OCI-LY1 (cell line): ENCODE measurements around the gene CRMP1.

ENCODE experiments used
- H2AFZ ChIP-seq: fragments of 200-600 bp; sonication (generic), shearing (Covaris generic); 2 replicates; pipeline ENCODE4 v1.6.0; 2014; ENCODE audit warnings: antibody characterized with exemption, mild to moderate bottlenecking, low read length
- H3F3A ChIP-seq: fragments of 200-600 bp; sonication (generic), shearing (Covaris generic); 2 replicates; pipeline ENCODE4 v1.6.0; 2014; ENCODE audit warnings: mild to moderate bottlenecking, antibody characterized with exemption, low read length, moderate library complexity; ENCODE audit not compliant: insufficient read depth
- H3K27ac ChIP-seq: fragments of 200-600 bp; sonication (generic); 2 replicates; pipeline ENCODE4 v1.5.1; 2014; ENCODE audit warnings: low read length, mixed run types, mild to moderate bottlenecking, low read depth; ENCODE audit not compliant: poor library complexity, severe bottlenecking
- H3K27me3 ChIP-seq: fragments of 200-600 bp; sonication (generic); 2 replicates; pipeline ENCODE4 v1.6.0; 2014; ENCODE audit warnings: antibody characterized with exemption, mild to moderate bottlenecking, low read length, moderate library complexity; ENCODE audit not compliant: insufficient read depth
- H3K36me3 ChIP-seq: fragments of 200-600 bp; sonication (generic); 2 replicates; pipeline ENCODE4 v1.6.1; 2014; ENCODE audit warnings: mild to moderate bottlenecking, antibody characterized with exemption, low read length, moderate library complexity, mixed read lengths; ENCODE audit not compliant: insufficient read depth
- H3K4me1 ChIP-seq: fragments of 200-600 bp; sonication (generic); 2 replicates; pipeline ENCODE4 v1.5.1; 2014; ENCODE audit warnings: mild to moderate bottlenecking, low read length, moderate library complexity; ENCODE audit not compliant: insufficient read depth, severe bottlenecking
- H3K4me2 ChIP-seq: fragments of 200-600 bp; sonication (generic), shearing (Covaris generic); 2 replicates; pipeline ENCODE4 v1.6.1; 2014; ENCODE audit warnings: low read length
- H3K4me3 ChIP-seq: fragments of 200-600 bp; sonication (generic); 2 replicates; pipeline ENCODE4 v1.5.1; 2014; ENCODE audit warnings: low read length, low read depth, mild to moderate bottlenecking, mixed read lengths; ENCODE audit not compliant: poor library complexity, severe bottlenecking
- H3K79me2 ChIP-seq: fragments of 200-600 bp; shearing (Covaris generic); 2 replicates; pipeline ENCODE4 v1.6.1; 2016; ENCODE audit warnings: mixed run types, low read length, mixed read lengths; ENCODE audit not compliant: insufficient read depth
- H3K9ac ChIP-seq: fragments of 200-600 bp; sonication (generic), shearing (Covaris generic); 2 replicates; pipeline ENCODE4 v1.6.1; 2014; ENCODE audit warnings: mild to moderate bottlenecking, low read length, mixed read lengths
- H3K9me2 ChIP-seq: fragments of 200-600 bp; sonication (generic), shearing (Covaris generic); 2 replicates; pipeline ENCODE4 v1.6.1; 2014; ENCODE audit warnings: low read depth, mild to moderate bottlenecking, low read length, mixed read lengths
- H3K9me3 ChIP-seq: fragments of 200-600 bp; shearing (Covaris generic); 2 replicates; pipeline ENCODE4 v1.6.1; 2014; ENCODE audit warnings: low read length, mixed read lengths
- H4K20me1 ChIP-seq: fragments of 200-600 bp; sonication (generic), shearing (Covaris generic); 2 replicates; pipeline ENCODE4 v1.6.0; 2016; ENCODE audit warnings: mild to moderate bottlenecking, low read length; ENCODE audit not compliant: insufficient read depth
- CTCF ChIP-seq: fragments of 200-600 bp; sonication (generic), shearing (Covaris generic); IDR thresholded peaks from 2 replicates; pipeline ENCODE4 v1.5.1; 2017; ENCODE audit warnings: mild to moderate bottlenecking, antibody characterized with exemption, low read length, moderate library complexity, mixed read lengths
- EZH2 ChIP-seq: fragments of 200-600 bp; sonication (generic), shearing (Covaris generic); IDR thresholded peaks from 2 replicates; pipeline ENCODE4 v1.8.0; 2017; ENCODE audit warnings: borderline replicate concordance, mixed run types, mild to moderate bottlenecking, antibody characterized with exemption, low read length, moderate library complexity, mixed read lengths

CRMP1 gene

GRCh38 chr4:5824635-5825034 lies 68.3 kb downstream of the CRMP1 start:
- no peaks in the 10 kb centered on the region for H3K9me2 ChIP-seq
- no peak overlapping the region for H3K4me3 ChIP-seq
- no peak overlapping the region for H3K27ac ChIP-seq
- no peak overlapping the region for H2AFZ ChIP-seq
- H3F3A ChIP-seq: no peaks in the 10 kb centered on the region
- H3K27me3 ChIP-seq: no peaks in the 10 kb centered on the region
- H4K20me1 ChIP-seq: no peaks in the 10 kb centered on the region
- H3K79me2 ChIP-seq: no peaks in the 10 kb centered on the region
- H3K4me2 ChIP-seq: no peak overlapping the region
- TF ChIP-seq EZH2 (no peak), CTCF (peak; percentile 46; the same call in 1 of the 2 replicates)
- peaks cover 4% of the 10 kb centered on the region; the same call in 1 of the 2 replicates for H3K36me3 ChIP-seq
- no peak overlapping the region for H3K9ac ChIP-seq
- no peaks in the 10 kb centered on the region for H3K9me3 ChIP-seq
- H3K4me1 ChIP-seq: no peaks in the 10 kb centered on the region

- no peak for TF ChIP-seq EZH2
- no peak for TF ChIP-seq CTCF
- Histone ChIP-seq H2AFZ (no peak overlapping the region), H3F3A (no peaks in the 10 kb centered on the region), H4K20me1 (no peaks in the 10 kb centered on the region), H3K9me2 (no peaks in the 10 kb centered on the region), H3K36me3 (peaks cover 4% of the 10 kb centered on the region; the same call in 1 of the 2 replicates), H3K27me3 (no peaks in the 10 kb centered on the region), H3K9ac (no peak overlapping the region), H3K79me2 (no peaks in the 10 kb centered on the region), H3K27ac (no peak overlapping the region), H3K4me2 (no peak overlapping the region), H3K4me3 (no peak overlapping the region), H3K4me1 (no peaks in the 10 kb centered on the region), H3K9me3 (no peaks in the 10 kb centered on the region)
Observed at GRCh38 chr4:5824227-5824626, 68.7 kb downstream of the CRMP1 start.

GRCh38 chr4:5823542-5824211 lies 69.2 kb downstream of the CRMP1 start:
- H3K4me2 ChIP-seq: no peak overlapping the region
- H3K4me3 ChIP-seq: no peak overlapping the region
- no peaks in the 10 kb centered on the region for H3K79me2 ChIP-seq
- no peaks in the 10 kb centered on the region for H3K9me3 ChIP-seq
- H3K9me2 ChIP-seq: no peaks in the 10 kb centered on the region
- no peak overlapping the region for H3K9ac ChIP-seq
- no peaks in the 10 kb centered on the region for H3K27me3 ChIP-seq
- H2AFZ ChIP-seq: no peak overlapping the region
- no peak for TF ChIP-seq CTCF
- TF ChIP-seq EZH2: no peak
- H3K4me1 ChIP-seq: no peaks in the 10 kb centered on the region
- H4K20me1 ChIP-seq: no peaks in the 10 kb centered on the region
- H3K36me3 ChIP-seq: peaks cover 4% of the 10 kb centered on the region; the same call in 1 of the 2 replicates
- H3K27ac ChIP-seq: no peak overlapping the region
- no peaks in the 10 kb centered on the region for H3F3A ChIP-seq
